Measurements from ENCODE around the gene IKZF5. TPM values are rescaled to one million over a fixed set of nuclear protein-coding genes. Genes with fewer than 3 reads are reported as not detected.

IKZF5 gene
- total RNA-seq, 1 experiment from 2014 or later = 17.1 TPM

DNA sequence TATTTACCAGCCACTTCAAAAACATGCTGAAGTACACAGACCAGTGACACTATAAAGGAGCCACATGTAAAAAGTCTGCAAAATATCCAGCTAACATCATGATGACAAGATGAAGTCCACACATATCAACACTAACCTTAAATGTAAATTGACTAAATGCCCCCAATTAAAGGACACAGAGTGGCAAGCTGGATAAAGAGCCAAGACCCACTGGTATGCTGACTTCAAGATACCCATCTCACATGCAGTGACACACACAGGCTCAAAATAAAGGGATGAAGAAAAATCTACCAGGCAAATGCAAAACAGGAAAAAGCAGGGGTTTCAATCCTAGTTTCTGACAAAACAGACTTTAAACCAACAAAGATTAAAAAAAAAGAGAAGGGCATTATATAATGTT, 41.7 kb downstream of the IKZF5 start:
- ChIA-PET POLR2A (no interaction called here), RAD21 (ENCODE audit: low non-redundant PET in 1 of 2, low total read pairs in 2 of 2, uncharacterized antibody in 2 of 2, unreplicated experiment in 2 of 2) (no interaction called here), CTCF (no interaction called here)
- ATAC-seq (no peak), DNase-seq (ENCODE audit: low read depth, low spot score) (no peak)
- Histone ChIP-seq H3K9ac (ENCODE audit: low read length) (no peak overlapping the region), H3K27me3 (ENCODE audit: insufficient read depth, low read length) (peaks cover 3% of the 10 kb centered on the region; the same call in 1 of the 2 replicates), H3K79me2 (ENCODE audit: insufficient read depth, low read length) (no peaks in the 10 kb centered on the region), H3K9me3 (ENCODE audit: control insufficient read depth in 1 of 2, insufficient read depth in 1 of 2, low read depth in 1 of 2, low read length in 2 of 2) (no peaks in the 10 kb centered on the region), H3K9me2 (ENCODE audit: insufficient read depth) (no peaks in the 10 kb centered on the region), H3K36me3 (ENCODE audit: control insufficient read depth in 1 of 2, insufficient read depth in 2 of 2, low read length in 2 of 2) (no peaks in the 10 kb centered on the region), H2AFZ (ENCODE audit: low read depth, low read length, poor library complexity, severe bottlenecking) (no peak overlapping the region), H3K4me1 (ENCODE audit: control insufficient read depth in 1 of 2, insufficient read depth in 2 of 2, low read length in 2 of 2) (no peaks in the 10 kb centered on the region), H4K20me1 (ENCODE audit: insufficient read depth) (no peaks in the 10 kb centered on the region), H3K27ac (ENCODE audit: low read depth, low read length) (no peak overlapping the region), H3K4me3 (replicated peaks in 1 of 2; ENCODE audit: low read depth in 1 of 2, low read length in 2 of 2) (no peak overlapping the region), H3K4me2 (ENCODE audit: low read length) (no peak overlapping the region)
- intact Hi-C loops (cut with micrococcal nuclease) = no loop called here
- TF ChIP-seq TCF7L2 (IDR thresholded peaks at IDR 0.05; ENCODE audit: borderline replicate concordance, extremely low read depth, insufficient read depth, insufficient read length) = no peak
- TF ChIP-seq CEBPB (IDR thresholded peaks at IDR 0.05; ENCODE audit: low read depth) = no peak
- TF ChIP-seq EZH2phosphoT487 (IDR thresholded peaks at IDR 0.05; ENCODE audit: borderline replicate concordance) = no peak
- TF ChIP-seq ZNF274 (IDR thresholded peaks at IDR 0.05; ENCODE audit: low read depth, low read length) = no peak
- no TSS peak for BruUV-seq (replicated peaks)

DNA sequence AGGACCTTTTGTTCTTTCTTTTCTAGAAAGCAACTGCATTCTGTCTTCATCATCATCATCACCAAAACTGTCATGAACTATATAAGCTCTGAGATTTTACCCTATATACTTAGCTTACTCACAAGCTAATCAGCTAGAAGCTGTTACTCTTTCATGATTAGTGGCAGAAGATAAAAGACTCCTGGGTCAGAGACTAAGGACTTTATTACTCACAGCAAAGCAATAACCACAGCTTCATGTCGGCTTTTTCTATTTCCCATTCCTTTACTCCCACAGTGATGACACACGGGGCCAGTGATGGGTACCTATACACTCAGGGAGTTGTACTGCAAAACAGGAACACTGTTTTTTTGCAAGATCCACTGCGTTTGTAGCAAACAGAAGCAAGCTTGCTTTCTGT, 46.2 kb downstream of the IKZF5 start:
- no TSS peak for BruUV-seq (replicated peaks)
- no peak overlapping the region for H3K9ac ChIP-seq (ENCODE audit: low read length)
- H3K4me3 ChIP-seq (replicated peaks in 1 of 2; ENCODE audit: low read depth in 1 of 2, low read length in 2 of 2) = no peak overlapping the region
- ATAC-seq = no peak
- RAD21 ChIA-PET (ENCODE audit: low non-redundant PET in 1 of 2, low total read pairs in 2 of 2, uncharacterized antibody in 2 of 2, unreplicated experiment in 2 of 2) = no interaction called here
- no peaks in the 10 kb centered on the region for H3K9me2 ChIP-seq (ENCODE audit: insufficient read depth)
- no peaks in the 10 kb centered on the region for H4K20me1 ChIP-seq (ENCODE audit: insufficient read depth)
- no peaks in the 10 kb centered on the region for H3K4me1 ChIP-seq (ENCODE audit: control insufficient read depth in 1 of 2, insufficient read depth in 2 of 2, low read length in 2 of 2)
- no peak overlapping the region for H3K4me2 ChIP-seq (ENCODE audit: low read length)
- TF ChIP-seq SRF (IDR thresholded peaks at IDR 0.05; ENCODE audit: low read depth) = no peak
- no peak for TF ChIP-seq SP1 (IDR thresholded peaks at IDR 0.05; ENCODE audit: low read depth)
- TF ChIP-seq, protein P1, sequence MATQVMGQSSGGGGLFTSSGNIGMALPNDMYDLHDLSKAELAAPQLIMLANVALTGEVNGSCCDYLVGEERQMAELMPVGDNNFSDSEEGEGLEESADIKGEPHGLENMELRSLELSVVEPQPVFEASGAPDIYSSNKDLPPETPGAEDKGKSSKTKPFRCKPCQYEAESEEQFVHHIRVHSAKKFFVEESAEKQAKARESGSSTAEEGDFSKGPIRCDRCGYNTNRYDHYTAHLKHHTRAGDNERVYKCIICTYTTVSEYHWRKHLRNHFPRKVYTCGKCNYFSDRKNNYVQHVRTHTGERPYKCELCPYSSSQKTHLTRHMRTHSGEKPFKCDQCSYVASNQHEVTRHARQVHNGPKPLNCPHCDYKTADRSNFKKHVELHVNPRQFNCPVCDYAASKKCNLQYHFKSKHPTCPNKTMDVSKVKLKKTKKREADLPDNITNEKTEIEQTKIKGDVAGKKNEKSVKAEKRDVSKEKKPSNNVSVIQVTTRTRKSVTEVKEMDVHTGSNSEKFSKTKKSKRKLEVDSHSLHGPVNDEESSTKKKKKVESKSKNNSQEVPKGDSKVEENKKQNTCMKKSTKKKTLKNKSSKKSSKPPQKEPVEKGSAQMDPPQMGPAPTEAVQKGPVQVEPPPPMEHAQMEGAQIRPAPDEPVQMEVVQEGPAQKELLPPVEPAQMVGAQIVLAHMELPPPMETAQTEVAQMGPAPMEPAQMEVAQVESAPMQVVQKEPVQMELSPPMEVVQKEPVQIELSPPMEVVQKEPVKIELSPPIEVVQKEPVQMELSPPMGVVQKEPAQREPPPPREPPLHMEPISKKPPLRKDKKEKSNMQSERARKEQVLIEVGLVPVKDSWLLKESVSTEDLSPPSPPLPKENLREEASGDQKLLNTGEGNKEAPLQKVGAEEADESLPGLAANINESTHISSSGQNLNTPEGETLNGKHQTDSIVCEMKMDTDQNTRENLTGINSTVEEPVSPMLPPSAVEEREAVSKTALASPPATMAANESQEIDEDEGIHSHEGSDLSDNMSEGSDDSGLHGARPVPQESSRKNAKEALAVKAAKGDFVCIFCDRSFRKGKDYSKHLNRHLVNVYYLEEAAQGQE (IDR thresholded peaks at IDR 0.05; ENCODE audit: low read depth) = no peak
- TF ChIP-seq, protein P2, sequence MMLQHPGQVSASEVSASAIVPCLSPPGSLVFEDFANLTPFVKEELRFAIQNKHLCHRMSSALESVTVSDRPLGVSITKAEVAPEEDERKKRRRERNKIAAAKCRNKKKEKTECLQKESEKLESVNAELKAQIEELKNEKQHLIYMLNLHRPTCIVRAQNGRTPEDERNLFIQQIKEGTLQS (IDR thresholded peaks at IDR 0.05) = no peak
- no peak for TF ChIP-seq POLR2AphosphoS5 (IDR thresholded peaks at IDR 0.05; ENCODE audit: low read depth, low read length)
- TF ChIP-seq ZNF274 (IDR thresholded peaks at IDR 0.05; ENCODE audit: low read depth, low read length) = no peak
- TF ChIP-seq JUND (IDR thresholded peaks at IDR 0.05) = no peak
- no peak for TF ChIP-seq TCF7L2 (IDR thresholded peaks at IDR 0.05; ENCODE audit: borderline replicate concordance, extremely low read depth, insufficient read depth, insufficient read length)
- TF ChIP-seq FOSL1 (IDR thresholded peaks at IDR 0.05; ENCODE audit: low read depth) = no peak
- TF ChIP-seq, protein P3, sequence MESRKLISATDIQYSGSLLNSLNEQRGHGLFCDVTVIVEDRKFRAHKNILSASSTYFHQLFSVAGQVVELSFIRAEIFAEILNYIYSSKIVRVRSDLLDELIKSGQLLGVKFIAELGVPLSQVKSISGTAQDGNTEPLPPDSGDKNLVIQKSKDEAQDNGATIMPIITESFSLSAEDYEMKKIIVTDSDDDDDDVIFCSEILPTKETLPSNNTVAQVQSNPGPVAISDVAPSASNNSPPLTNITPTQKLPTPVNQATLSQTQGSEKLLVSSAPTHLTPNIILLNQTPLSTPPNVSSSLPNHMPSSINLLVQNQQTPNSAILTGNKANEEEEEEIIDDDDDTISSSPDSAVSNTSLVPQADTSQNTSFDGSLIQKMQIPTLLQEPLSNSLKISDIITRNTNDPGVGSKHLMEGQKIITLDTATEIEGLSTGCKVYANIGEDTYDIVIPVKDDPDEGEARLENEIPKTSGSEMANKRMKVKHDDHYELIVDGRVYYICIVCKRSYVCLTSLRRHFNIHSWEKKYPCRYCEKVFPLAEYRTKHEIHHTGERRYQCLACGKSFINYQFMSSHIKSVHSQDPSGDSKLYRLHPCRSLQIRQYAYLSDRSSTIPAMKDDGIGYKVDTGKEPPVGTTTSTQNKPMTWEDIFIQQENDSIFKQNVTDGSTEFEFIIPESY (IDR thresholded peaks at IDR 0.05; ENCODE audit: extremely low read depth, insufficient replicate concordance, low read length) = no peak
- TF ChIP-seq ZFX (IDR thresholded peaks at IDR 0.05) = no peak
- TF ChIP-seq RAD21 (IDR thresholded peaks at IDR 0.05; ENCODE audit: low read depth) = no peak
- no peak for TF ChIP-seq CBX3 (IDR thresholded peaks at IDR 0.05; ENCODE audit: low read depth)
- TF ChIP-seq CEBPB (IDR thresholded peaks at IDR 0.05; ENCODE audit: low read depth) = no peak
- H3K36me3 ChIP-seq (ENCODE audit: control insufficient read depth in 1 of 2, insufficient read depth in 2 of 2, low read length in 2 of 2) = no peaks in the 10 kb centered on the region
- H3K9me3 ChIP-seq (ENCODE audit: control insufficient read depth in 1 of 2, insufficient read depth in 1 of 2, low read depth in 1 of 2, low read length in 2 of 2) = no peaks in the 10 kb centered on the region
- H3K79me2 ChIP-seq (ENCODE audit: insufficient read depth, low read length) = no peaks in the 10 kb centered on the region
- CTCF ChIA-PET = no interaction called here
- POLR2A ChIA-PET = no interaction called here
- no peak overlapping the region for H2AFZ ChIP-seq (ENCODE audit: low read depth, low read length, poor library complexity, severe bottlenecking)
- no peaks in the 10 kb centered on the region for H3K27me3 ChIP-seq (ENCODE audit: insufficient read depth, low read length)
- no peak for DNase-seq (ENCODE audit: low read depth, low spot score)
- no peak overlapping the region for H3K27ac ChIP-seq (ENCODE audit: low read depth, low read length)
- intact Hi-C loops (cut with micrococcal nuclease) = no loop called here

Measured in HCT116 (cell line).